AG10803 (cell line): ENCODE measurements around the gene PIGK.

Experiments used
- DNase-seq: peaks from one replicate; pipeline ENCODE4 v3.0.0; 2010; ENCODE audit warnings: low read depth
- H3K4me3 ChIP-seq: 2 replicates; pipeline ENCODE4 v1.5.1; 2011; ENCODE audit warnings: mild to moderate bottlenecking, low read length, control low read depth
- CTCF ChIP-seq: conservative IDR thresholded peaks from 2 replicates; pipeline ENCODE4 v1.5.1; 2011; ENCODE audit warnings: mild to moderate bottlenecking, low read length, control low read depth, inconsistent platforms

PIGK gene

GRCh38 chr1:77239311-77239710 lies 20.1 kb upstream of the PIGK start:
- H3K4me3 ChIP-seq = no peak overlapping the region
- DNase-seq = no peak
- no peak for TF ChIP-seq CTCF

- TF ChIP-seq CTCF = no peak
- no peak overlapping the region for H3K4me3 ChIP-seq
- no peak for DNase-seq
These were observed 19.2 kb upstream of the PIGK start for GRCh38 chr1:77238462-77238861.

GRCh38 chr1:77234943-77235342 lies 15.7 kb upstream of the PIGK start:
- no peak overlapping the region for H3K4me3 ChIP-seq
- TF ChIP-seq CTCF = no peak
- no peak for DNase-seq

GRCh38 chr1:77234096-77234495 lies 14.9 kb upstream of the PIGK start:
- DNase-seq = no peak
- no peak overlapping the region for H3K4me3 ChIP-seq
- TF ChIP-seq CTCF = no peak

- TF ChIP-seq CTCF = no peak
- DNase-seq = no peak
- H3K4me3 ChIP-seq = no peak overlapping the region
These were observed 13.6 kb upstream of the PIGK start for GRCh38 chr1:77232829-77233228.

GRCh38 chr1:77230051-77230450 lies 10.8 kb upstream of the PIGK start:
- TF ChIP-seq CTCF = no peak
- no peak overlapping the region for H3K4me3 ChIP-seq
- no peak for DNase-seq

- no peak for DNase-seq
- H3K4me3 ChIP-seq = no peak overlapping the region
- TF ChIP-seq CTCF = no peak
These were observed 9.6 kb upstream of the PIGK start for GRCh38 chr1:77228836-77229235.
